Retina (tissue), 1 donor: ENCODE results near the gene ABCD3.
"Not testable (repeated sequence)": the region's sequence is repeated elsewhere in the genome, so short reads cannot be mapped to it uniquely, and the experiment has no call there.

Experiments used
- DNase-seq: peaks from one replicate; pipeline ENCODE4 v3.0.0-alpha.2; 2016

The ABCD3 gene

DNA sequence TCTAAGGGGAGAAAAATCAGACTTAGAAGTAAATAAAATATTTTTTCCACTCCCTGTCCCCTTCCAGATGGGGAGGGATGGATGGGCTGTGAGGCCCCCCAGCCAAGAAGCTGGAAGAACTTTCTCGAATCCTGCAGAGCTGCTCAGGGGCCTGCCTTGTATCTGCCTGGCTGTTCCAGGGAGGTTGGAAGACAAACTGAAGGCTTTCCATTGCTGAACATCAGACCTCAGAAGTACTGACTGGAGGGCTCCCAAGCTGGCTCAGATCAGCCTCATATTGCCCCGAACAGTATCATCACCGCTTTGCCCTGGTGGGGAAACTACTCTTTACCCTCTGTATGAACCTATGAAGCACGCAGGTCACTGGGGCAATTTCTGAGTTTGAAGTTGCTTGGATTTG, 135.7 kb downstream of the ABCD3 start:
- no peak for DNase-seq

DNA sequence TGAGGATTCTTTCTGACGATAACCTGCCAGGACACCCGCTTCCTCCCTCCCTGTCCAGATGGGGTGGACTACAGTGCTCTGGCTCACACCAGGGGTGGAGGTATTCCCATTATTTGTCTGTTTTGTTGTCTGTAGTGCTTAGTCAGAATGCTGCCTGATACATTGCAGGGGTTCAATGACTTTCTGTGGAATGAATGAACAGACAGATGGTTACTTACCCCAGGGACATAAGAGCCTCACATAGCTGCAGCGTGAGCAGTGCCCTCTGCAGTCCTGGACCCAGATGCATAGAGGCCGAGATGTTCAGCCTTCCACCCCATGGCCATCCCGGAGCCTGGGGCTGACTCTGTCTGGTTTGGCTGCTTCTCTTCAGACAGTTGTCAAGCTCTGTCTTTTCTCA, 136.4 kb downstream of the ABCD3 start:
- DNase-seq: no peak

DNA sequence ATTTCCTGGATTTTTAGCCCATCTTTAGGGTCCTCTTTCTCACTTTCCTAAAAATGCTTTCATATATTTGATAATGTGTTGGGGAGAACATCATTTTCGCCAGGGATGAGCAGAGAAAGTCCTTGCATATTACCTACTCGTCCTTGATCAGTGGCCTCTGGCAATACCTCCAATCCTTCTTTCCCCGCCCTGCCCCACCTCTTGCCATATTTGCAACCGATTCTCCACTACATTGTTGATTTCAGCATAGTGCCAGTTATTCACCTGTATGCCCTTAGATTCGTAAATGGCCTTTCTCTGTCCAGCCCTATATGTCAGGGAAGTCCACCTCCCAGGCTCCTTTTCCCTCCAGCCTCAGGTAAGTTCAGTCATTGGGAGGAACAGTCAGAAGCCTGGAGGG, 136.9 kb downstream of the ABCD3 start:
- no peak for DNase-seq

GRCh38 chr1:94559921-94560320, 141.7 kb downstream of the ABCD3 start:
- DNase-seq: no peak

DNA sequence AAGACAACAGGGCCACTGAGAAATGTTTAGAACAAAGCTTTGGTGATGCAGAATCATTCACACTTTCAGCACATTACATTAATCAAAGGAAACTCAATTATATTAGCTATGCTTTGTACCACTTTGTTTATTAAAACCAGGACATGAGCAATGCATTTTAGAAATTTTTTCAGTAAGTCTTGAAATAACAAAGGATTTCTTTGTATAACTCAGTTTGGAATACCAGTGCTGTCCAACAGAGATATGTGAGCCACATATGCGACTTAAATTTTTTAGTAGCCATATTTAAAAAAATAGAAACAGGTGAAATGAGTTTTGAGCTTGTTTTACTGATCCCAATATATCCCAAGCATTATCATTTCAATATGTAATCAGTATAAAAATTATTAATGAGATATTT, 142.1 kb downstream of the ABCD3 start:
- DNase-seq: no peak

DNA sequence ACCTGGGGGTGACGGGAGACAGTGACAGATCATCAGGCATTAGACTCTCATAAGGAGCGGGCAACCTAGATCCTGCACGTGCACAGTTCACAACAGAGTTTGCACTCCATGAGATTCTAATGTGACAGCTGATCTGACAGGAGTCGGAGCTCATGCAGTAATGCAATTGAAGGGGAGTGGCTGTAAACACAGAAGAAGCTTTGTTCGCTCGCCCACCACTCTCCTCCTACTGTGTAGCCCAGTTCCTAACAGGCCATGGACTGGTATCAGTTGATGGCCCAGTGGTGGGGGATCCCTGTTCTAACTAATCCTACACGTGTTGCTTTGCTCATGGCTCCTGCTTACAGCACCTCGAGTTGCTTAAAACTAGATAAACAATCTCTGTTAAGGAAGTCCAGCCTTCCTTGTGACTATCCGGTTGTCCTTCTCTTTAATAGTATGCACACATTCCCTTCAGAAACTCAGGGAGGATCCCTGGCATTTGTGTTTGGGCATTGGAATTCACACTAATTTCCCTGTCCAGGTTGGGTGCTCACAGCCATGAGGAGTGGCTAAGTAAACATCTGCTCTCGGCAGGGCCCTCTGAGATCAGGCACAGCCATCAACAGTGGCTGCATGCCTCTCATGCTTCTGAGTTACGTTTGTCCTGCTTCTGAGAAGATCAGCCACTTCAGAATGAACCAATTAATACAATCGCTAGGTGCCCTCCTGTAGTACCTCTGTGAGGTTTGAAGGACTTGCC, 144.5 kb downstream of the ABCD3 start:
- no peak for DNase-seq

DNA sequence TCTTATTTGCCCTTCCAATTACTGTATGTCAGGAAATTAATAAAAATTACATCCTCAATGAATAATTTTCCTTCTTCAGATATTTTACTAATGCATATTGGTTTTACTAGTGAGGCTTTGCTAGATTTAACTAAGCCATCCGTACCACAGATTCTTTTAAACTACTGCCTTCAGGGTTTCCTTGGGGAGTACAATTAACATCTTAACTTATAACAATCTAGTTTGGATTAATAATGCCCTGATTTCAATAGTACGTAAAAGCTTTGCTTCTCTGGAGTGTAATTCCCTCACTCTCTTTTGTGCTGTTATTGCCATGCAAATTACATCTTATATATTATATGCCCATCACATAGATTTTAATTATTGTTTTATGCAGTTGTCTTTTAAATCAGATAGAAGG, 147.7 kb downstream of the ABCD3 start:
- DNase-seq: no peak

DNA sequence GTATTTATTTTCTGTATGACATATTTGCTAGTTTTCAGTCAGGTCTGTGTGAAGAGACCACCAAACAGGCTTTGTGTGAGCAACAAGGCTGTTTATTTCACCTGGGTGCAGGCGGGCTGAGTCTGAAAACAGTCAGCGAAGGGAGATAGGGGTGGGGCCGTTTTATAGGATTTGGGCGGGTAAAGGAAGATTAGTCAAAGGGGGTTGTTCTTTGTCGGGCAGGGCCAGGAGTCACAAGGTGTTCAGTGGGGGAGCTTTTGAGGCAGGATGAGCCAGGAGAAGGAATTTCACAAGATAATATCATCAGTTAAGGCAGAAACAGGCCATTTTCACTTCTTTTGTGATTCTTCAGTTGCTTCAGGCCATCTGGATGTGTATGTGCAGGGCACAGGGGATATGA, 148.2 kb downstream of the ABCD3 start:
- not testable (repeated sequence) for DNase-seq

DNA sequence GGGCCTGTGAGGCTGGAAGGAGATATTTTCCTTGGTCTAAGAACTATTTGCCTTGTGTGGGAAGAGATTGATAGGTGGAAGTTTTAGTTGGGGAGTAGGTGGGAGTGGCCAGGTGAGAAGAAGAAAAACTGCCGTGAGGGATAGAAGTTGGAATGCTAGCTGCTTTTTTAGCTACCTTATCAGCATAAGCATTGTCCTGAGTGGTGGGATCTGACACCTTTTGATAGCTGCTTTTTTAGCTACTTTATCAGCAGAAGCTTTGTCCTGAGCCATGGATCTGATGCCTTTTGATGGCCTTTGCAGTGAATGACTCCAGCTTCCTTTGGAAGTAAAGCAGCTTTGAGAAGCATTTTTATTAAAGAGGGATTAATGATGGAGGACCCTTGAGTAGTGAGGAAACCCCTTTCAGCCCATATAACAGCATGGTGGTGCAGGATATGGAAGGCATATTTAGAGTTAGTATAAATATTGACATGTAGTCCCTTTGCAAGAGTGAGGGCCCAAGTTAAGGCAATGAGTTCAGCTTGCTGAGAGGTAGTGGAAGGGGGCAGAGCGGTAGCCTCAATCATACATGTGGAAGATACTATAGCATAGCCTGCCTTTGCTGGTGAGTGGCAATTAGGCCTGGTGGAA, 149.9 kb downstream of the ABCD3 start:
- DNase-seq: not testable (repeated sequence)
